Activated T-cell treated with anti-CD3 and anti-CD28 coated beads, Interleukin-2, amount 50 U/mL, for 48 hours (primary cell): Measurements from ENCODE around the gene TCEANC2.
A peak's percentile ranks its signal among the peaks of the same experiment; 100 is the strongest.

Experiments used
- DNase-seq, 2 experiments: peaks; one replicate each; pipeline ENCODE4 v3.0.0-alpha.2; 2020

TCEANC2 gene

DNA sequence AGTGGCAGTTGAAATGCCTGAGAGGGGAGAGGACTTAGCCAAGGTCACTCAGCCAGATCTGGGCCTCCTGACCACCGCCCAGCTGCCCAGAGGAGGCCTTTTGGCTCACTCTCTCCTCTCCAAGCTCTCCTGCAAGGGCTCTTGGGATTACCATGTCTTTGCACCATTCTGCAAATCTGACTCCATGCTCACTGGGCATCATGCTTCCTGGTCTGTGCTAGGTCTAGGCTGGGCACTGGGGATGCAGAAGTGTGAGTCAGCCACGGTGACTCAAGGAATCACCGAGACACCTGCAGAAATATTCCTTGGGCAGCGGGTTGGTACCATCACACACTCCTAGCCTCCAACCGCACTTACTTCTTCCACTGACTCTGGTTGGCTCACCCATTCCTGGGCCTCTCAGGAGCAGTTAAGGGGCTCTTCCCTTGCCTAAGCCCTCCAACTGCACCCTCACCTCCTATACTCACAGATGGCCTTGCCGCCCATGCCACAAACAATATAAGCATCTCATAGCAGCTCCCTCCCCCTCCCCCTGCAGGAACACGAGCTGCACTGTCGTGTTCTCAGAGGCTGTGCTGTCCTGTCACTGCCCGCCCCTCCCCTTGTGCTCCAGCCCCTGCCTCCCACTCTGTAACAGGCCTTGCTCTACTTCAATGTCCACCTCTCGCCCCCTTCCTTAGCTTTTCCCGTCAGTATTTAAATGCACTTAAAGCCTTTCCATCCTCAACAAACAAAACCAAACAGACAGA, 64.6 kb downstream of the TCEANC2 start:
- DNase-seq, result no peak

DNA sequence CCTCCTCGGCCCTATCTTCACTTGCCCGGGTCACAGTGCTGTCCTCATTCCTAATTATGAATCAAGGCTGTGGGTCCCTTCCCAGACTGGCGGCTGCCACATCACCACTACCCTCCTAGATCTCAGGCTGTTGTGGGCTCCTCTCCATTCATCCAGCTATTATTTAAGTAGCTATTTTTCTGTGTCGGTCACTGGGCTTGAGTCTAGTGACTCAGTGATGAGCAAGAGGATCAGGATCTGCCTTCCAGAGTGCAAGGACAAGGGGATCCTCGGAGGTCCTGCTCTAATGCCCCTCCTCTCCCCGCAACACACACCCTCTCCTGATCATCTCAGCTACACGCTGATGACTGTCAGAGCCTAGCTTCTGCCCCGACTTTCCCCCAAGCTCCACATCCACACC, 65.3 kb downstream of the TCEANC2 start:
- no peak for DNase-seq

DNA sequence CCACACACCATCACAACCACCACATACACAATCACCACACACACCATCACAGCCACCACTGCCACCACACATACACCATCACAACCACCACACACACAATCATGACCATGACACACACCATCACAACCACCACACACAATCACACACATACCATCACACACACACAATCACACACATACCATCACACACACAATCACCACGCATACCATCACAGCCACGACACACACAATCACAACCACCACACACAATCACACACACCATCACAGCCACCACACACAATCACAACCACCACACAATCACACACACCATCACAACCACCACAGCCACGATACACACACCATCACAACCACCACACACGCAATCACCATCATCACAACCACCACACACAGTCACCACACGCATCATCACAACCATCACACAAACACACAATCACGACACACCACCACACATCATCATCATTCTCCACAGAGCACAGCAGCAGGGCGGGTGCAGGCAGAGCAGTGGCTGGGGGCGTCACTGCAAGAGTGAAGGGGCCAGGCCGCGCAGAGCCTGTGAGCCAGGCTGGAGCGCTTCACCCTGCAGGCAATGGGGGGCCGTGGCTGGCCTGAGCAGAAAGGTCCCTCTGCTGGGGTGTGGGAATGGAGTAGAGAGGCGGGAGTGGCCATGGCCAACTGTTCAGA, 66.8 kb downstream of the TCEANC2 start:
- no peak for DNase-seq

DNA sequence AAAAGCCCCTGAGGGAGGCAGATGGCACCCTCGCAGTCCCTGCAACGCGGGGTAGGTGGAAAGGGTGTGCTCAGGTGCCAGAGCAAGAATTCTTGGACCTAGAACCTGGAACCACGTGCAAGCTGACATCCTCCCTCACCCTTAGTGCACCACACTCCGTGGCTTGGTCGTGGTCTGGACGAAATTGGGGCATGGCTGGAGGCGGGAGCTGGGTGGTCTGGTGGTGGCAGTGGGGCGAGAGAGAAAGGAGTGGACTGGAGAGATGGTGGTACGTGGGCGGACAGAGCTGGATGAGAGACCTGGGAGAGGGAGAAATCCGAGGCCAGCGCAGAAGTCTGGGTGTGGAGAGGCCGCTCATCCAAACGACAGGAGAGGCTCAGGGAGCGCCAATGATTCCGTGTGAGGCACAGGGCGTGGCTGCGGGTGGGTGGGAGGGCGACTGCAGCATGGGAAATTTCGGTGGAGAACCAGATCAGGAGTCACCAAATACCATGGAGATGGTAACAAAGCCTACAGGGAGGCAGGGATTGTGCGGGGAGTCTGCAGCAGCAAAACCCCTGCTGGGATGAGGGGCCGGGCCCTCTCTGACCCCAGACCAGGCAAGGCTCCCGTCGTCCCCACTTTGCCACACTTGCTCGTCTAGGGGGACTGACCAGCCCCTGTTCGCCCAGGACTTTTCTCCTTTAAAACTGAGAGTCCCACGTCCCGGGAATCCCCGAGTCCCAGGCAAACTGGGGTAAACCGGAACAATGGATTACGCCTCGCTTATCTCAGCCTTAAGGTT, 67.5 kb downstream of the TCEANC2 start:
- DNase-seq, result no peak

DNA sequence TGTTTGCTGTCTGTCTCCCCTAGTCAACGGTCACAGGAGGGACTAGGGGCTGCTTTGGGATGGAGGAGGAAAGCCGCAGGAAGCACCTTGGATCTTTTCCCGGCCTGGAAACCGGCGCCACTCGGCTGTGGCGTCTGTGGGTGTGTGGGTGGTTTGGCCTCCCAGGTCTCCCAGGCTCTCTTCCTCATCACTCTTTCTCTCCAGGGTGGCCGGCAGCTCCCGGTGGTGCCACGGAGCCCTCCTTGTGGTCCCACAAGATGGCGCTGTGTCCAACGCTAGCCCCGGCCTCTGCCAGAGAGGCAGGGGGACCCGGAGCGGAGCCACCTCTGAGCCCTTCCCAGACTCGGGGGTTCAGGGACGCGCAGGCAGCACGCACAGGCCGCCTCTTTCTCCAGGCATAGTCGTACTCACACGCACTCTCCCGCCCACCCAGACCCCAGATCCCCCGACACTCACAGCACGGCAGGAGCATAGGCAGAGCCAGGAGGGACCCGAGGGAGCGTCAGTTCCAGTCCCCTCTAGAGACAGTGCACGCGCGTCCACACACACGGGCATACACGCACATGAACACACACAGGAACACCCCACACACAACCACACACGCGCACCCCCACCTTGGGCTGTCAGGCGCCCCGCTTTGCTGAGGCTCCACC, 68.2 kb downstream of the TCEANC2 start:
- peak; percentile 77 to 83 for DNase-seq

DNA sequence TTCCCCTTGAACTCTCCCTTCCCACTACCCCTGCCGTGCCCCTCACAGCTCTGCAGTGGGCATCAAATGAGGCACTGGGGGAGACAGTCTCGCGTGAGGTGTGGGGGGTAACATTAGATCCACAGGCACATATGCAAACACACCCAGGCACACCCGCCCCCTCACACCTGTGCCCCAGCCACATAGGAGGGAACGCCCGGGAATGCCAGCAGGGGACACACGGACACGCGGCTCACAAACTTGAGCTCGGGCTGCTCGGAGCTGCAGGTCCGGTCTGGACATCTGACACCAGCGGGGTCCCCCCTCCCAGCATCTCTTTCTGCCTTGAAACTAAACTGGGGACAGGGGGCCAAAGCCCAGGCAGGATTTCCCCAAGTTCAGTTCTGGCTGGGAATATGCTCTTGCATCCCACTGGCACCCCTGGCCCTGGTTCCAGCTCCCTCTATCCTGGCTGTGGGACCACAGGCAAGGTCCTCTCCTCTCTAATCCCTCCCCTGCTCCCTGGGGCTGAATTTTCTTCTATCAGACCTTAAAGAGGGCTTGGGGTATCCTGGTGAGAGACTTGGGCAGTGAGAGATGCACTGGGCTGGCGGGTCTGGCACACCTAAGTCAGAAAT, 68.8 kb downstream of the TCEANC2 start:
- no peak for DNase-seq

DNA sequence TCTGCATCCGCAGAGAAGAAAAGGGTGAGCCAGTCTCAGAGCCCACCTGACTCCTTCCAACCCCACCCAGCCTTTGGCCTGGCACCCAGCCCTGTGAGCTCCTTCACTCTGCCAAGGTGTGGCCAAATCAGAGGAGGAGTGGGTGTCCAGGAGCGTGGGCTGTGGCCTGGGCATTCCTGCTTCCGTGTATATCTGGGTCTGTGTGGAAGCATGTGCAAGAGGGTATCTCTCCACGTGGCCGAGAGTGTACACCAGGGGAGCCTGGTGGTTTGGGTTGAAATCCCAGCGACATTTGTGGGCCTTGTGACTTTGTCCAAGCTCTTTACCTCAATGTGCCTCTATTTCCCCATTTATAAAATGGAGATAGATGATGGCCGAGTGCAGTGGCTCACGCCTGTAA, 69.6 kb downstream of the TCEANC2 start:
- no peak for DNase-seq

DNA sequence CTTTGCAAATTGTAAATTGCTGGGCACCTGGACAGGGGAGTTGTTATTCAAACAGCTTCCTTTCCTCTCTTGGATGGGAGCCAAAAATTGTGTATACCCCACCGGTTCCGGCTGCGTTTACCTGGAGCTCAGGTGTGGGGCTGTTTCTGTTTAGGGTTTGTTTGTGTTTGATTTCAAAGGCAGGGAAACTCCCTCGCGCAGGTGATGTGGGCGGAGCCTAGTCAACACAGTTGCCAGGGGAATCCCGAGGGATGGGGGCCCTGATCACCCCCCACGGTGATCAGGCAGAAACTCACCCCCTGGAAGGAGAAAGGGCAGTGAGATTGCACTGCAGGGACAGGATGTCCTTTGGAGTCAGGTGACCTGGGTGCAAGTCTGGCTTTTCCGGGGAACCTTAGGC, 71.1 kb downstream of the TCEANC2 start:
- DNase-seq, result no peak

DNA sequence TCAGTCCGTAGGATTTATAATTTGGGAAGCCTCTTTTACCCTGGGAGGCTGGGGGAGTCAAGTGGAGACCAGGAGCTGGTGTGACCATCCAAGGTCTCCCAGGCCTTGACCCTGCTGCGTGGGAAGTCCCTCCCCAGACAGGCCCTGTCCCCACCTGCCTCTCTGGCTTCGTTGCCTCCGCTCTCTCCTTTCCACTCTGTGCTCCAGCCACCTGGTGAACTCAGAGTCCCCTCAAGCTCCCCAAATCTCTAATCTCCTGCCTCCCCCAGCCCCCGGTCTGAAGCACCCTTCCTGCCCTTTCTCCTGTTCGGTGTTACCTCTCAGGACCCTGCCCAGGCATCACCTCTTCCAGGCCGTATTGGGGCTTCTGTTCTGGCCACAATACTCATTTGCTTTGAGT, 71.5 kb downstream of the TCEANC2 start:
- no peak for DNase-seq

DNA sequence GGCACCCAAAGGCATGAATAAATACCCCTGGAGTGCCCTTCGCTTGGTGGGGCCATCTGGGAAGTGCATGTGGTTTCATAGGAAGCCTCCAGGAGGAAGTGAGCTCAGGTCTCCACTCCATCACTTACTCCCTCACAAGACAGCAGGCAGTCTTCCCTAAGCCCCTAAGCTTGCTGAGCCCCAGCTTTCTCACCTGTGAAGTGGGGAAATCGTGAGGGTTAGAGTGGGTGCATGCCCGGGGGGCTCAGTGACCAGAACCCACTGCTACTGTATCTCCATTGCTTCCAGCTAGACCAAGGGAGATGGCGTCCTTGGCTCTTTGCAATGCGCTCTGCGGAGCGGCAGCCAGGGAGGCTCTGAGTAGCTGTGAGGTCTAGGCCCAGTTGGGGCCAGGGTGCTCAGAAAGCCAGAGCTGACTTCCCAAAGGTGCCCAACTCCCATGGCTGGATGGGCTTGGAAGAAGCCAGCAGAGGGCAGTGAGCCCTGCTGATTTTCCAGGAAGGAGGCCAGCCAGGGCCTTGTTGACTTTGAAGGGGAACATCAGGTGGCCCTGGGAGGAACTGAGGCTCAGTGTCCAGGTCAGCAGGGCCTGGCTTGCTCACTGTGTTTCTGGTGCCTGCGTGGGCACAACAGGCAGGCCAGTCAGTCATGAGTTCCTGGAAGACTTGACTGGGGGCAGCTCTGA, 72.1 kb downstream of the TCEANC2 start:
- DNase-seq, result no peak

DNA sequence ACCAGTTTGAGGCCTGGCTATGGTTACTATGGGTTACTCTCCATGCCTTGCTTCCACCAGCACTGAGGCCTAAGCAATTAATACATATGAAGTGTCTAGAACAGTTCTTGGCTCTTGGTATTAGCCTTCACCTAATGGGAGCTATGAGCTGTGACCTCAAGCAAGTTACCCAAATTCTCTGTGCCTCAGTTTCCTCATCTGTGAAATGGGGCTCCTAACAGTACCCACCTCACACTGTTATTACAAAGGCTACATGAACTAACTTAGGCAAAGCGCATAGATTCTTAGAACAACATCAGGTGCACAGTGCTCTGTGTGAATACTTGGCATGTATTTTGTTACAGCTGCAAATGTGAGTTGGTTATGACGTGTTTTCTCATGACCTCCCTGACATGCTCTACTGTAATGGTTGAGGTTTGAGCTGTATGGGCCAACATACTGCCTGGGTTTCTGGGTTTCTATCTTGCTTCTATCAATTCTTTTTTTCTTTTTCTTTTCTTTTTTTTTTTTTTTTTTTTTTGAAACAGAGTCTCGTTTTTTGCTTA, 72.9 kb downstream of the TCEANC2 start:
- DNase-seq, result no peak

DNA sequence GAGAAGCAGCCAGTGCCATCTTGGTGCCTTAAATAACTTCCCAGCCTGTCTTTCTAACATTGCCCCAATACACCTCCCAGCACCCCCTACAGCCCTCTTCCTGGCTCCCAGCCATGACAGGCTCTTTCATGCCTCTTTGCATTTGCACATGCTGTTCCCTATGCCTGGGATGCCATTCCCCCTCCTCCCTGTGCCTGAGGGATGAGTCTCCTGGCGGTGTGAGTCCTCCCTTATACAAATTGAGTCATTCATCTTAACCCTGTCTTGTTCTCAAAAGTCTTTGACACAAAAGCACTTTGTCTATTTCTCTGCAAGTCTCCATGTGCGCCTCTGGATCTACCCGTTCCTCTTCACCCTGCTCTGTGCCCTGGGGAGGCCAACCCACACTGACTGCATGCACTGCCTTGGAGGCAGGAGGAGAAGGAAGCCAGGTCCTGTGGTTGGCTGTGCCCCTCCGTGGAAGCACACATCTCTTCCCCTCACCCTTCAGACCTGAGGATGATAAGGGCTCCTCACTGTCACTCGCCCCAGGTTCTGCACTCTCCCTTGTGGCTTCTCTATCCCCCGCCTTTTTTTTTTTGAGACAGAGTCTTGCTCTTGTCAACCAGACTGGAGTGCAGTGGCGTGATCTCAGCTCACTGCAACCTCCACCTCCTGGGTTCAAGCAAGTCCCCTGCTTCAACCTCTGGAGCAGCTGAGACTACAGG, 74.3 kb downstream of the TCEANC2 start:
- no peak for DNase-seq

DNA sequence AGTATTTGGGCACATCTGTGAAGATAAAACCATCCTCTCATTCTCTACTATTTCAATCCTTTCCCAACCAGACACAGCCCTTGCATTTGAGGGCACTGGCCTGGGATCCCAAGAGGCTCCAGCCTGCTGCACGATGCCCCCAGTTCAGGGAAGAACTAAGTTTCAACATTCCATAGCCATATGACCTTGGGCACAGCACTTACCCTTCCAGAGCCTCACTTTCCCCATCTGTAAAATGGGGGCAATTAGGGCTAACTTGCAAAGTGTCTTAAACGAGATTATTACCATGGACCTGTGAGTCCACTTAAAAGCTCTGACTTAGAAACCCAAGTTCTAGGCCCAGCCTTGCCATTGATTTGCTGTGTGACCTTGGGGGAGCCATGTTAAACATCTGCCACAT, 76.5 kb downstream of the TCEANC2 start:
- no peak for DNase-seq

DNA sequence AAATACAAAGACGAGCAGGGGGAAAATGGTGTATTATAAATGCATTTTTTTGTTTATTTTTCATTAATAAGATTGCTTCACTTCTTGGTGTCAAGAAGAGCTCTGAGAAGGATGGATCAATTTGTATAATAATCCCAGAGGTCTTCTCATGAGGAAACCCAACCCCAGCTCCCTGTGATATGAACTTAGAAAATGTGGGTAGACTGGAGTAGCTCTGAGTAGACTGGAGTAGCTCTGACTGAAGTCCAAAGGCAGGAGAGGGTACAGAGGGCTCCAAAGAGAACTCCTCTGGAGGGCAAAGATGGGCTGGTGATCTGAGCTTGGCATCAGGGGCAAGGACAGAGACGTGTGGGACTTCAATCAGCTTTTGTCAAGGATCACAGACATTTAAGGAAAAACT, 78.0 kb downstream of the TCEANC2 start:
- DNase-seq, result no peak

DNA sequence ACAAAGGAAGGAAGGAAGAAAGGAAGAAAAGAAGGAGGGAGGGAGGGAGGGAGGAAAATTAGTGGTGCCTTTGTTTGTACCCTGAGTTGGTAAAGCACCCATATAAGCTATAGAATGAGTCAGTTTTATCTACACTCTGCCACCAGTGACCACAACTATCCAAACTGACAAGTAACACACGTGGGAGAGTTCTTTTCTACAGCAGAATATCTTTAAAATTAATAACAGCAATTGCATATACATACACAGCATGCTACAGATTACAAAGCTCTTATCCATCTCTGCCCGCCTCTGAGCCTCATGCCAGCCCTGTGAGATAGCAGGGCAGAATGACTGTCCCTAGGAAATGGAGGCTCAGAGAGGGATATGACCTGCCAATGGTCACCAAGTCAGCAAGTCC, 79.1 kb downstream of the TCEANC2 start:
- DNase-seq, result no peak

DNA sequence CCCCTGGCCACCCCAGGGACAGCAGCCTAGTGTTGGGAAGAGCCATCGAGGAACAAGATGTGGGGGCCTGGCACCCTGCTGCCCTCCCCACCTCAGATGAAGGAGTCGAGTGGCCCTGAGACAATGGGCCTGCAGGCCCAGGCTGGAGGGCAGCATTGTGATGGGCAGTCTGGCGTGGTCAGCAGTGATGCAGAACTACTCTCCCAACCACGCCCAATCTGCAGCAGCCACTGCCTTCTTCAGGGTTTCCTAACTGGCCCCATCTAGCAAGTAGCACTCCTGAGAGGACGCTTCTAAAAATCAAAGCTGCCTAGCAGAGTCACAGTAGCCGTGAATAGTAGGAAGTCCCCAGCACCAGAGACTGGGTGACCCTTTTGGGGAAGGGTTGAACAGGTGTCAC, 80.9 kb downstream of the TCEANC2 start:
- DNase-seq, result no peak

DNA sequence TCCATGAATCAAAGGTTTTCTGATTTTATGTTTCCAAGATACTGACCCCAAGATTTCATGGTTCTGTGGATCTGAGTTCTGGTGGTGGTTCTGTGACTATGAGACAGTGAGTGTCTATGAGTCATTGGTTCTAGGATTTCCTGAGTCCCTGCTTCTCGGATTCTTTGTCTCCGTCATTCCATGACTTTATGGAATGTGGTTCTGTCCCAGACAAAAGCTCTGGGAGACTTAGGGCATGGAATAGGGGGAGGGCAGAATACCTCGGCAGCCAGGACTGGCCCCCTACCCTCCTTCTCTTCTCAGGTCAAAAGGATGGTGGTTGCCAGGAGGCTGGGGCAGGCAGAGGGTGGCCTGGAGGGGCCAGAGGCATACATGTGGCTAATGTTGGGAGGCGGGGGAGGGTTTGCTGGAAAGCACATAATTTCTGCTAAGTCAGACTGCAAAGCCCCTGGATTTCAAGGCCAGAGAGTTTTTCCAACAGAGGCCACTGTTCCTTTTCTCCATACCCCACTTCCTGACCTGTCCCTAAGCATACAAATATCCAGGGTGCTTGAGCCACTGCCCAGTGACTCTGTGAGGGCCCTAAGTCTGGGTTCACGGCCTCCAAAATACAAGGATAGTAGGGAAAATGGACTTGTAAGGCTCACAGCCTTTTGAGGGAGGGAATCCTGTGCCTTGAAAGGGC, 82.2 kb downstream of the TCEANC2 start:
- no peak for DNase-seq

DNA sequence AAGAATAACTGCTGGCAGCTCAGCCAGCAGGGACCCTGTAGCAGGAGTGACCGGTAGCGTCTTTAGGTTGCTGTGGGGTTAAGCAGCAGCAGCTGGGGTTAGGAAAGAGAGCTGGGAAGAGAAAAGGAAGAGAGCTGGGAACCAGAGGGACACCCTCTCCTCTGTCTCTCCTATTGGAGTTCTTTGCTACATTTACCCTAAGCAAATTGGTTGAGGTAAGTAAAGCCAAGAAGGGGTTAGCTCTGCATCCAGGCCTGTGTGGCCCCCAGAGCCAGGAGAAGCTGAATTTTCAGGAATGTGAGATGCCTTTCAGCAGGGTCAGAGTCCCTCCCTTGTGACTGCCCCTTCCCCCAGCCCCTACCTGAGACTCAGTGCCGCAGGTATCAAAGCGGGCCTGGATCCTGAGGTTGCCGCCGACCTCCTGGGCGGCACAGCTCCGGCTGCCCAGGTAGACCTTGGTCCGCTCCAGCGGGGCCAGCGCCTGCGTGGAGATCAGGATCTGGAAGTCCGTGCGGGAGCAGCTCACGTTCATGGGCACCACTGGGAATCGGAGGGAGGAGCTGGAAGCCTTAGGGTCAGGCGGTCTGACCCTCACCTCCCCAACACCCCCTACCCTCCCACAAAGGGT, 83.0 kb downstream of the TCEANC2 start:
- DNase-seq, result no peak

DNA sequence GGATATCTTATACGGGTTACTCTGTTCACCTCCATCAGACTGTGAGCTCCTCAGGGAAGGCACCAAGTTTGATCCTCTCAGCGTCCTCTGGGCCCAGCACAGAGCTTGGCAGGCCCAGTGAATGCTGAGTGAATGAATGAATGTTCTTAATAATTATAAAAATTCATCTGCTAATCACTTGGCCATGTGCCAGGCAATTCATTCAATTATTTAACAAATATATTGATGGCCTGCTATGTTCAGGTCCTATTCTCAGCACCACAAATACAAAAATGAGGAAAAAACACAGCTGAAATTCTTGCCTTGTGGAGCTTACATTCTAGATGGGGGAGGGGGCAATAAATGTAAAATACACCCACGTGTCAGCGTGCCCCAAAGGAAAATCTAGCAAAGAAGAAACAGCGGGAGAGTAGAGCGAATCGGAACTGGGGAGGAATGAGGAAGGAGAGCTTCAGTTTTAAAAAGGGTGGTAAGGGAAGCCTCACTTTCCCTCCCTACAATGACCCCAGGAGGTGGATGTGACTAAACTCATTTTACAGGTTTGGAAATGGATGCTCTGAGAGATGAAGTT, 83.6 kb downstream of the TCEANC2 start:
- DNase-seq, result no peak

DNA sequence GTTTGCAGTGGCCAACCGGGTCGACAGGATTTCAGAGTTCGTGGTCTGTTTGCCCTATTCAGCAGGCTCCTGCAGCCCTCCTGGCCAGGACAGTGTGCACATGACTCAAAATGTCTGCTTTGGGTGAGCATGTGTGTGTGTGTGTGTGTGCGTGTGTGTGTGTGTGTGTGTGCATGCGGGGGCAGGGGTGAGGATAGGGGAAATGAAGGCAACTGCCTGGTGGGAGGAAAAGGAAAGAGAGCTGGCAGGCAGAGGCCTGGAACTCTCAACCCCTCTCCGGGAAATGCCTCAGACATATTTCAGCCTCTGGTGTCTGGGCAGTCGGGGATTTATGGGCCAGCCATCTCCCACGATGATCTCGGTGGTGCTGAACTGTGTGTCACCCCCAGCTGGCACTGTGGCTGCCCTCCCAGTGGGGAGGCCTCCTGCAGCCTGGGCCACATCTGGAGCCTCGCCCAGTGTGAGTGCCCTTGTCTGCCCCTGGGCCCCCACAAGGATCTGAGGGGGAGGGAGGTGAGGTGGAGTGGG, 84.2 kb downstream of the TCEANC2 start:
- DNase-seq, result no peak
